Measurements from ENCODE around the gene ATP6V1C2.
"Not testable (repeated sequence)": the region's sequence is repeated elsewhere in the genome, so short reads cannot be mapped to it uniquely, and the experiment has no call there.

The ATP6V1C2 gene

DNA sequence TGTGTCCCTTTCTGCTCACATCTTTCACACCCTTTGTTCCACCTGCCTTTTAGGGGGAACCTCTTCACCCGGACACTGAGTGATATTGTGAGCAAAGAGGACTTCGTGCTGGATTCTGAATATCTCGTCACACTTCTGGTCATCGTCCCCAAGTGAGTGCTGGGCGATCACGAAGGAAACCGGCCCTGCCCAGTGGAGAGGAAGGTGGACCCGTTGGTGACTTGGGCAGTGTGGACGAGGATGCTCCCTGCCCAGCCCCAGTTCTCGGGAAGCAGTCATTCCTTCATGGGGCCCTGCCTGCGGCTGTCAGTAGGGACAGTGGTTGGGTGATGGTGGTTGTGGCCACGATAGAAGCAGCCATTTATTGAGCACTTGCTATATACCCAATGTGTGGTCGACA lies 50.4 kb downstream of the ATP6V1C2 start:
- no peak for DNase-seq

GRCh38 chr2:10772201-10772867 lies 50.9 kb downstream of the ATP6V1C2 start:
- DNase-seq = no peak

GRCh38 chr2:10772868-10773215 lies 51.4 kb downstream of the ATP6V1C2 start:
- DNase-seq = no peak

DNA sequence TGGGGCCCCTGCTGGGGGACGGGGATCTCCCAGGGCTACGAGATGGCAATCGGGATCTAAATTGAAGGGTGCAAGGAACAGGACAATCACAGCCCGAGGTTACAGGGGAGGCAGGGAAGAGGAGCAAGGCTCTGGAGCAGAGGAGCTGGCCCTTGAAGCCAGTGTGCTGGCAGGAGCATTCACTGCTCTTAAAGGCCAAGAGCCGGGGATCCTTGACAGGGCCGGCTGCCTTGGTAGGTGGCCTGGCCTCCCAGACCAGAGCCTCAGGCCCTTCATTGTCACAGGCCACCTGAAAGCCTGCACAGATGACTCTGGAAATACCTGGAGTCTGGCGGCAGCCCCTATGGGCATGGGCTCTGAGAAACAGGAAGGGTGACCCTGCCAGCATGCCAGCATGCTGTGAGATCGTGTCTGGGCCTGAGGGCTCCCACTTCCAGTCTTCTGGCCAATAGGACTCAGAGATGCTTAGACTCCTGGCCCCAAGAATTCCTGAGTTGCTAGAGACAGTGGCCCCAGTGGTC lies 52.5 kb downstream of the ATP6V1C2 start:
- no peak for DNase-seq

- no peak for DNase-seq
Measured at GRCh38 chr2:10774394-10774793, 53.0 kb downstream of the ATP6V1C2 start.

DNA sequence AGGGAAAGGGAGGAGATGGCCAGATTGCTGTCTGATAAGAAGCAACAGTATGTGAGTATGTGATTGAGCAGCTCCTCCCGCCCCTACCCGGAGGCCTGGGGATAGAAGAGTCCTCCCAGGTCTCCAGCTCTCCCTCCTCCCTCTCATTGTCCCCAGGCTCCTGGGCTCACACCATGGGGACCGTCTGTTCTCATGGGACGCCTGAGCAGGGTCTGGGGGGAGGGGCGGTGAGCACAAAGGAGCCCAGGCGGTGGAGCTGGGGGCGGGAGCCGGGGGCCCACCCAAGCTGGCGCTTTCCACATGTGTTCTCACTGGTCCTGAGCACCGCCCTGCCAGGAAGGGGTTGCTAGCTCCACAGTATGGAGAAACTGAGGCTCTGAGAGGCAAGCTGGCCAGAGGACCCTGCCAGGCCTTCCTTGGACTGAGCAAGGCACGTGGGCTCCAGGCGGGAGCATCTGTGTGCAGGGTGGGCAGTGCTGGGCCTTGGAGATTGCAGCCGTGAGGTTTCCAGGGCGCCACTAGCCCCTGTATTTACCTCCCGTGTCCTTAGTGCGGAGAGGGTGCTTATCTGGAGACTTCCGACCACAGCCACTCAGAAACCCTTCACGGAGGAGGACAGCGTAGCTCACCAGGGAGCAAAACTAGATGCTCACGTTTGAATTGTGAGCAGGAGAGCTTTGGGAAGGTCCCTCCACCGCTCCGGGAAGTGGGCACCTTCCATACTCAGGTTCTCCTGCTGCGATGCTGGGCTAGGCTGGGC lies 53.8 kb downstream of the ATP6V1C2 start:
- no peak for DNase-seq

GRCh38 chr2:10775831-10776230 lies 54.4 kb downstream of the ATP6V1C2 start:
- no peak for DNase-seq

- DNase-seq = no peak
Measured at GRCh38 chr2:10776231-10776977, 55.0 kb downstream of the ATP6V1C2 start.

DNA sequence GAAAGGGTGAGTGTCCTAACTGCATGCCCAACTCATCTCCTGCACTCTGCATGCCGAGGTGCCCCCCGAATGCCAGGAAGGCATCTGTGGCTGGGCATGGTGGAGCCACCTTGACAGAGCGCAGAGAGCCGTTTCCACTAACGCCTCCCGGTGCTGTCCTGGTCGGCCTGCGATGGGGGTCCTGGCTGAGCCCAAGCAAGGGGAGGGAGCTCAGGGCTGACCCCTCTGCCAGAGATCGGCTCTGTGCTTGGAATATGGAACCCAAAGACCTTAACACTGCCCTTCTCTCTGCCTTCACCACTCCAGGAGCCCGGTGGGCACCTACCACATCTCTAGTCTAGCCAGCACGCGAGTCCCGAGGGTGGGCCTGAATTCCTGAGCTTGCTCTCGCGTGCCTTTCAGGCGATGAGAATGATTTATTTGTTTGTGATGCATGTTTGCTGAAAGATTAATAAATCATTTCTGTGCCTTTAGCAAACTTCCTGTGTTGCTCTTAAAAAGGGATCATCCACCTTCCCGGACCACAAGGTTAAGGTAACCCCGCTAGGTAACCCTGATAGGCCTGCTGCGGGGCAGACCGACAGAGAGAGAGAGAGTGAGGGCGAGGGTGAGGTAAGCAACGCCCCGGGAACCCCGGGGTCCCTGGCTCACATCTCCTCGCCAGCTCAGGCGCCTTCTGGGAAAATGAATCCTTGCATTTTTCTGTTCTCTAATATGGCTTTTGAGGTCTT lies 55.8 kb downstream of the ATP6V1C2 start:
- no peak for DNase-seq

DNA sequence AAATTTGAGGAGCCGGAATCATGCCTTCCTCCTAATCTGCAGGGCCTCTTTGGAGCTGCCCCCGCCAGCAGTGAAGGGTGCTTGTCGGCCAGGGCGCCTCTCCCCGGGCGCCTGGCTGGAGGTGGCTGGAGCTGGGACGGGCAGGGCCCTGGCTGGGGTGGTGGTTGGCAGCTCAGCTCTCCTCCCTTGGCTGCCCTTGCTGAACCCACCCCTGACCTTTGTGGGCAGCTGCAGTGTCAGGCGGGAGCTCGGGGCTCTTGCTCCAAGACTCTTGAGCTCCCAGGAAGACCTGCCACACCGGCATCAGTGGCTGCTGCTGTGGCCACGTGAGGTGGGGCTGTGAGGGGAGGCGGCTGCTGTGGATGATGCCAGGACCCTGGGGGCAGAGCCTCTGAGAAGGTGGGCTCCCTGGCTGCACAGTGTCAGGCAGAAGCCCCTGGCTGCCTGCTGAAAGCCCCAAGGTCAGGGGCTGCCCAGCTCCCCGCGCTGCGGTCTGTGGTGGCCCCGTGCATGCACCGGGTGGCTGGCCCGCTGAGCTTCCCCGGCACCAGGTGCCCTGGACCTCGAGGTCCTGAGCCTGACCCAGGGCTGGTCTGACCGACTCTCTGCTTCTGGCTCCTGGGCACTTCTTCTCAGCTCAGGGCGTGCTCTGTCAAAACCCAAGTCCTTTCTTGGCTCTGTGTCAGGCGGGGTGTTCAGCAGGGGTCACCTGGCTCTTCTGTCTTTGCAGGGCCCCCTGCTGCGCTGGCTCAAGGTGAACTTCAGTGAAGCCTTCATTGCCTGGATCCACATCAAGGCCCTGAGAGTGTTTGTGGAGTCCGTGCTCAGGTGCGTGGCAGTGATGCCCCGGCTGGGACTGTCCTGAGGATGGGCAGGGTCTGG lies 56.7 kb downstream of the ATP6V1C2 start:
- DNase-seq = no peak

DNA sequence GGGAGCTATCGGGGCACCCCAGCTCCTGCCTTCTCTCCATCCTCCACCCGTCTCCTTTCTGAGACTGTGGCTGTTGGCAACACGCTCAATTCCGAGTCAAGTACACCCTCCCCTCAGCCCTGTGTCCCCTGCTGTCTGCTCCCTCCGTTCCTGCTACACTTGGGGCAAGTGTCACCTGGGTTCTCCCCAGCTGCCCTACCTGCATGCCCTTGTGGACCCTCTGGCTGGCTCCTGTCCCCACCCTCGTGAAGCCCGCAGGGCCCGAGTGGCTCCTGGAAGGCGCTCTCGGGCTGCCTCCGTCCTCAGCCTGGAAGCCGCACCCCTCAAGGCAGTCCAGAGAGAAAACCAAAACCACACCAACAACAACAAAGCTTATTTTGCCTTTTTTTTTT lies 57.3 kb downstream of the ATP6V1C2 start:
- DNase-seq = no peak

DNA sequence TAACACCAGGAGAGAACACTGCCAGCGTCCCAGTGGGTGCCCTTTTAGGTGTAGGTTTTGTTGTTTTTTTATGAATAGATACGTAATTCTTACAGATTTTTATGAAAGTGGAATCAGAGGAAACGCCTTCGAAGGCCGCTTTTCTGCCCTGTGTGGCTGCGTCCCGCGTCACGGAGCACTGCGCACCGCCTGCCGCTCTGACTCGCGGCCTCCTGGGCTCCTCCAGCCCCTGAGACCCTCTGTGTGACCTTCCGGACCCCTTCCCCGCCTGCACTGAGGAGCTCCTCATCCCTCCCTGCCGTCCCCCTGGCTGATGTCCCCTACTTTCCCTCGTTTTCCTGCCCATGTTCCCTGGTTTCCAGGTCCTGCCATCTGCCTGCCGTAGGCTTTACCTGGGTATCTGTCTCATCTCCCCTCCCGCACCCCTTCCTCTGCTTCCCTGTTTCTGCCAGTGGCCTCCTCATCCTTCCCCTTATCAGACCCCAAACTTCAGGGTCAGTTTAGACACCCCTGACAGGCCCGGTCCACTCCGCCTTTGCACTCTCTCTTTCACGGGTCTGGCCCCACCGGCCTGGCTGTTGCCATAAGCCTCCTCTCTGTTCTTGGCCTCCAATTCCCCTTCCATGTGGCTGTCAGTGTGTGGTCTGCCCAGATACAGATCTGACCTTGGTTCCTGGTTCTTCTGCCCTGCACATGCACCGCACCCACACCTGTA lies 58.5 kb downstream of the ATP6V1C2 start:
- no peak for DNase-seq

DNA sequence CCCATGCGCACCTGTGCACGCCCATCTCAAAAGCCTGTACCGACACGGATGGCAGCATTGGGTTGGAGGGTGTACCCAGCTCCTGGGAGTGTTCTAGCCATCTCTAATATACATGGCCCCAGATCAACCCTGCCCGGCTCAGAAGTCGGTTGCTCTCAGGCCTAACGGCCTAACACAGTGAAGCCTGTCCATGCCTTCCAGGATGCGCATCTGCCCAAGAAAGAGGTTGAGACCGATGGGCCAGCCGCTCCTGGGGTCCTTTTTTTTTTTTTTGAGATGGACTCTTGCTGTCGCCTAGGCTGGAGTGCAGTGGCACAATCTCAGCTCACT lies 59.0 kb downstream of the ATP6V1C2 start:
- no peak for DNase-seq

- not testable (repeated sequence) for DNase-seq
Measured at GRCh38 chr2:10780821-10781220, 59.4 kb downstream of the ATP6V1C2 start.

DNA sequence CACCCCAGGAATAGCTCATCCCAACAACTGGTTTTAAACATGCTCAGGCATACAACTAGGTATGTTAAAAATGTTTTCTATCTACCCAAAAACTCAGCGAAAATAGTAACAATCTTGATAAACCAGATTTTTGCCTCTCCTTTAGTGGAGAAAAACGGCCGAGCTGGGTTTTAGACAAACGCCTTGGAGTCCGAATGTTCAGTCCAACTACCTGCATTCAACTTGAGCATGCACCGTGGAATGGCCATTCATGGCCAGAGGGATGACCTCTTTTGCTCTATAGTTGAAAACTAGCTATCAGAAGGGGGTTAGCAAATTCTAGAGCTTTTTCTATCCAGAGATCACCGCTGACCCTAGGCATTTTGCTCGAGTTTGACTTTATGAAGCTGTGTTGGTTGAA lies 60.3 kb downstream of the ATP6V1C2 start:
- DNase-seq = no peak

DNA sequence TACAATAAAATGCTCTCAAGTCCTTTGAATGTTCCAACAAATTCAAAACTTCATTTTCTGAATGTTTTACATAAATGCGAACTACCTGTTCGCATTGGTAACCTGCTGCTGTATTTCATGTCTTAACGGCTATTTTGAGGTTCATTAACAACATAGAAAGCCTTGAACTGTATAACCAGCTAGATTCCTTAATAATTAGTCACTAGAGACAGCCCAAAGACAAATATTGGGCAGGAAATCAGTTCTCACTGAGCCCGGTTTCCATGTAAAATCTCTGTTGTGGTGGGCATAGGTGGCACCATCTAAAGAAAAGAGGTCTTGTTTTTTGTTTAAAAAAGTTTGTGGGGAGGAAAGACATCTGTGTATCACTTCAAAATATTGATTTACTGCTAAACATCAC lies 62.0 kb downstream of the ATP6V1C2 start:
- no peak for DNase-seq

DNA sequence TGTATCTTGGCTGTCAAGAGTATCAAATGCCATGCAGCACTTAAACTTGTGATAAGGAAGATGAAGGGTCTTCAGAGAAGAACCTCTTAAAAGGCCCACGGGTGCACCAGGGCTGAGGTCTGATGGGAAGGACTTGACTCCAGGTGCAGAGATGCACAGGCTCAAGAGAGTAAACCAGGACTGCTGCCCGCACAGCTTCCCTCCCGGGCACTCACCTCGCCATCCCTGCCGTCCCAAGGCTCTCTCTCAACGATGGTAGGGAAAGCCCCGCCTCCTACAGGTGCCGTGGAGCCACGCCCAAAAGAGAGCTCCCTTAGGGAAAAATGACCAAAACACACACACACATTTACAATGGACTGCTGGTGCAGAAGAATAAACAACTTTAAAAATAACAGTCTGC lies 63.3 kb downstream of the ATP6V1C2 start:
- no peak for DNase-seq

DNA sequence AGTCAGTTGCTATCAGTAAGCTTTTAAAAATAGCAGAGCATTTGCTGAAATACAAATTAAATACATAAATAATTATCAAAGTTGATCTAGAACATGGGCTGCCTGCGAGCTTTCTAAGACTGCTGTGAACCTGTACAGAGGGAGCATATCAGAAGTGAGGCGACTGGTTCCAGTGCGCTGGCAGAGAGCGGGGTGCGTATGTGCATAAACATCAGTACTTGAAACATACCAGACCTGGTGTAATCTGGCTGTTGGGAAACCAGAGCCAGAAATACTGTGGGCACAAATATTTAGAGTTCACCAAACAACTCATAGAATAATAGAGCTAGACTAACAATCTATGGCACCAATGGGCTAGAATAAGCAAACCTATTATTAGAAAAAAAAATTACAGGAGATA lies 63.8 kb downstream of the ATP6V1C2 start:
- DNase-seq = no peak

DNA sequence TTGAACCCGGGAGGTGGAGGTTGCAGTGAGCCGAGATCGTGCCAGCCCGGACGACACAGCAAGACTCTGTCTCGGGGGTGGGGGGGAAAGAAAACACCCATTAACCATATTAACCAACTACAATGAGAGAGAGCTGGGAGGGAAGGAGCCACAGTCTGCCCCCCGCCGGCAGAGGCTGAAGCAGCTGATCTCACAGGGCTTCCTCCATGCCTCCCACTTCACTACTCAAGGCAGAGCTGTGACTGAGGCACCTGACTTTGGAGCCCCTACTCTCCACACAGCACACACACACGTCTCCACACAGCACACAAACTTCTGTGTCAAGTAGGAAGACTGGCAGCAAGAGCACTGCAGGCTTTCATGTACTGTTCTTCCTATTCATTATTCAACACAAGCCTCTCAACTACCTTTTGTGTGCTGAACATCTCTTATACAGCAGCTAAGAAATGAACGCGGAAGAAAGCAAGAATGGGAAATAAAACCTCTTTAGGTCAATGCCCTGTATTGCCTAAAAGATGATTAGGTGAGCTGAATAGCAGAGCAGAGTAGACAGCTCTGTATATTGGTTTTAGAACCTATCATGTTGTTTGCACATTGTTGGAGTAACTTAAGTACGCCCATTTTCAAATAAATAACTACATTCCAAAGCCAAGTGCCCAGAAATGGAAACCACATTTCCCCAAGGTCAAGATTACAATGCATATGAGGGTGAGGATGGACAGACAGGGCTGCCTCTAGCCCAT lies 65.0 kb downstream of the ATP6V1C2 start:
- no peak for DNase-seq

DNA sequence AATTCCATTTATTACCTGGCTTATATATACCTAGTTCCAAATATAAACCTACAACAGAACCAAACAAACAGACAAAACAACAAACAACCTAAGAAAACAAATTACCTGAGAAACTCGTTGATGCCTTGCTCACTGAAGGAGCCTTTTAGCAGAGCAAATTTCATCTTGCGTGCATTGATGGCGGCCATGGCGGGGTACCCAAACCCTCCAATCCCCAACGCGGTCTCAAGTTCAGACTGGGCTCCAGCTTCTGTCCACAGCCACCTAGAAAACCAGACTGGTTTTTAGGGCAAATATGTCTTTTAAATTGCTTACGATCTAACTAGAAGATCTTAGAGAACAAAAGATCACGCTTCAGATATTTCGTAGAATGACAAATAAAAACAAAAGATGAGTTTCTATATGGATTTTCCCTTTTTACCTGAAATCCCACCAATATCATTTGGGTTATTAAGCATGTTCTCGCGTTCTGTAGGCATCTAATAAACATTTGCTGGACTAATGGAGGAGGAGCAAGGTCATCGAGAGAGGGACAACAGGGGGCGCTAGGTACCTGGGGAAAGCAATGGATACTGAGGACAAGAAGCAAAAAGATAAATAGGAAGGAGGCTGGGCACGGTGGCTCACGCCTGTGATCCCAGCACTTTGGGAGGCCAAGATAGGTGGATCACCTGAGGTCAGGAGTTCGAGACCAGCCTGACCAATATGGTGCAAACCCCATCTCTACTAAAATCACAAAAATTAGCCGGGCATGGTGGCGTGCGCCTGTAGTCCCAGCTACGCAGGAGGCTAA lies 65.9 kb downstream of the ATP6V1C2 start:
- peak in 1 of 2 experiments; percentile 28 for DNase-seq
